SK-N-SH (cell line): Measurements from ENCODE around the gene KLHL30.

Experiments
- ELF1 ChIP-seq: IDR thresholded peaks from 2 replicates; pipeline ENCODE4 v1.4.0; 2012
- FOXM1 ChIP-seq: IDR thresholded peaks from 2 replicates; pipeline ENCODE4 v1.4.0; 2012; ENCODE audit warnings: low read depth, mild to moderate bottlenecking
- REST ChIP-seq: IDR thresholded peaks from 2 replicates; pipeline ENCODE4 v1.6.1; 2012; ENCODE audit warnings: mild to moderate bottlenecking, low read depth, low read length, moderate library complexity
- SIN3A ChIP-seq: IDR thresholded peaks from 2 replicates; pipeline ENCODE4 v1.6.1; 2012; ENCODE audit warnings: low read depth, mild to moderate bottlenecking, low read length, moderate library complexity, borderline replicate concordance
- TEAD4 ChIP-seq: IDR thresholded peaks from 2 replicates; pipeline ENCODE4 v1.4.0; 2012; ENCODE audit warnings: mild to moderate bottlenecking, borderline replicate concordance; ENCODE audit not compliant: insufficient read depth
- YY1 ChIP-seq: IDR thresholded peaks from 2 replicates; pipeline ENCODE4 v1.4.0; 2012; ENCODE audit warnings: low read depth, mild to moderate bottlenecking

- TF ChIP-seq SIN3A (no peak), REST (no peak), YY1 (no peak), FOXM1 (no peak), TEAD4 (no peak), ELF1 (no peak)
These were observed 20.1 kb downstream of the KLHL30 start, which contains the start of gene ERFE for GRCh38 chr2:238158509-238159070.
